Gastrocnemius medialis (tissue), 4 donors: Measurements from ENCODE around the gene CKB.

Experiments used
- POLR2A ChIP-seq, 2 donors: fragments of 450-650 bp; IDR thresholded peaks; one replicate each; pipeline ENCODE4 v1.6.1; 2017; ENCODE audit warnings: antibody characterized with exemption in 2 of 2, mild to moderate bottlenecking in 2 of 2, moderate library complexity in 2 of 2
- TF ChIP-seq, protein P1 (sequence below), 5 experiments: fragments of 450-650 bp in 3 of 5; fragments of 200-600 bp in 2 of 5; sonication (generic) in 2 of 5; IDR thresholded peaks in 4 of 5; conservative IDR thresholded peaks in 1 of 5; 1 replicate in 4 of 5; 2 replicates in 1 of 5; pipeline ENCODE4 v1.5.1; 2016 to 2019; ENCODE audit warnings: antibody characterized with exemption in 5 of 5, mild to moderate bottlenecking in 3 of 5, moderate library complexity in 3 of 5

DNA sequence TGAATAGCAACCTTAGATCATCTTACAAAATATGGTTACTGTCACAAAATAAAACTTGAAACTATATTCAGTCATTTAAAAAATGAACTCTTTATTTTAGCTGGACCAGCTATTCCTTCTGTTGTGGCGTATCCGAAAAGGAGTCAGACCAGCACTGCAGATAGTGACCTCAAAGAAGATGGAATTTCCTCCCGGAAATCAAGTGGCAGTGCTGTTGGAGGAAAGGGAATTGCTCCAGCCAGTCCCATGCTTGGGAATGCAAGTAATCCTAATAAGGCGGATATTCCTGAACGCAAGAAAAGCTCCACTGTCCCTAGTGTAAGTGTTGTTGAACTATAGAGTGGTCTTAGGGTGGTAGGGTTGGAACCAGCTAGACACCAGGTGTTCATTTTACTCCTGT lies 47.7 kb downstream of the CKB start:
- TF ChIP-seq, protein P1, sequence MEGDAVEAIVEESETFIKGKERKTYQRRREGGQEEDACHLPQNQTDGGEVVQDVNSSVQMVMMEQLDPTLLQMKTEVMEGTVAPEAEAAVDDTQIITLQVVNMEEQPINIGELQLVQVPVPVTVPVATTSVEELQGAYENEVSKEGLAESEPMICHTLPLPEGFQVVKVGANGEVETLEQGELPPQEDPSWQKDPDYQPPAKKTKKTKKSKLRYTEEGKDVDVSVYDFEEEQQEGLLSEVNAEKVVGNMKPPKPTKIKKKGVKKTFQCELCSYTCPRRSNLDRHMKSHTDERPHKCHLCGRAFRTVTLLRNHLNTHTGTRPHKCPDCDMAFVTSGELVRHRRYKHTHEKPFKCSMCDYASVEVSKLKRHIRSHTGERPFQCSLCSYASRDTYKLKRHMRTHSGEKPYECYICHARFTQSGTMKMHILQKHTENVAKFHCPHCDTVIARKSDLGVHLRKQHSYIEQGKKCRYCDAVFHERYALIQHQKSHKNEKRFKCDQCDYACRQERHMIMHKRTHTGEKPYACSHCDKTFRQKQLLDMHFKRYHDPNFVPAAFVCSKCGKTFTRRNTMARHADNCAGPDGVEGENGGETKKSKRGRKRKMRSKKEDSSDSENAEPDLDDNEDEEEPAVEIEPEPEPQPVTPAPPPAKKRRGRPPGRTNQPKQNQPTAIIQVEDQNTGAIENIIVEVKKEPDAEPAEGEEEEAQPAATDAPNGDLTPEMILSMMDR (IDR thresholded peaks at IDR 0.05 in 4 of 5, conservative IDR thresholded peaks at IDR 0.05 in 1 of 5), result no peak
- TF ChIP-seq POLR2A (IDR thresholded peaks at IDR 0.05), result no peak
